Measurements from ENCODE around the gene COL2A1. TPM values are rescaled to one million over a fixed set of nuclear protein-coding genes. Genes with fewer than 3 reads are reported as not detected.

COL2A1 gene
- not detected in 2 replicates for total RNA-seq (2014; rRNA removed; shearing (Covaris generic))

- no peak for DNase-seq (ENCODE audit: low spot score)
These were observed at the start of gene COL2A1 for GRCh38 chr12:48004053-48004941. Gene COL2A1 (minus strand): TSS chr12:48004476. CDS start chr12:48004321, 155 bp downstream.

DNA sequence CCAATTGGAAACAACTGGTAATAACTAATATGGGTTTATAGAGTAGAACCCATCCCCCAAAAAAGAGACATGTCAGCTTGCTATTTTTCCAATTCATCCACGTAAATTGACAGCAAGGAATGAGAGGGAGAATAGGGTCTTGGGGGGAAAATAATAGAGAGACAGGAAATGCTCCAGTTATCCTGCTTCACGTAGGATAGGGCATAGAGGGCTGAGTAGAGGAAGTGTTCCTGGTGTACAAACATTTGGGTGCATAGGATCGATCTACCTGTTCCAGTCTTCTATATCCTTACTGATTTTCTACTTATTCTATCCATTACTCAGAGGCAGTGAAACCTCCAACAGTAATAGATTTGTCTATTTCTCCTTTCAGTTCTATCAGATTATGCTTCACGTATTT, 49.6 kb upstream of the COL2A1 start:
- DNase-seq (ENCODE audit: low spot score), result no peak

GRCh38 chr12:48053122-48053521, 48.8 kb upstream of the COL2A1 start:
- DNase-seq (ENCODE audit: low spot score), result no peak

- no peak for DNase-seq (ENCODE audit: low spot score)
These were observed 47.4 kb upstream of the COL2A1 start for GRCh38 chr12:48051681-48052080.

GRCh38 chr12:48050174-48050573, 45.9 kb upstream of the COL2A1 start:
- no peak for DNase-seq (ENCODE audit: low spot score)

- DNase-seq (ENCODE audit: low spot score), result no peak
These were observed 41.8 kb upstream of the COL2A1 start for GRCh38 chr12:48045965-48046518.

GRCh38 chr12:48045061-48045846, 41.0 kb upstream of the COL2A1 start:
- no peak for DNase-seq (ENCODE audit: low spot score)

DNA sequence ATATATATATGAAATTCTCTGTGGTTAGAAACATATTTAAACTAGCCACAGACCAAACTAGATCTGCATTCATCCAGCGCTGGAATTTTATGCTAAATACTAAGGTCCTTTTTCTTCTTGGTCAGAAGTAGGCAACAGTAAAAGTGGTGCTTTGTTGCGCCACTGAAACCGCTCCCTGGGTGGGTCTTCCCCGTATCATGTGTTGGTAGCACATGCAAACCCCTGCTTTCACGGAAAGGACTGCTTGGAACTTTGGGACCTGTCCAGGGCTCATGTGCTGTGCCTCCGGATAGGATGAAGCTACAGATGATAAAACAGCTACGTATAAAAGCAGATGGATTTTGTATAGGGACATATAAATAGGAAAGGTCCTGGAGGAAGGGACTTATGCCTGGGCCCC, 40.1 kb upstream of the COL2A1 start:
- DNase-seq (ENCODE audit: low spot score), result no peak

DNA sequence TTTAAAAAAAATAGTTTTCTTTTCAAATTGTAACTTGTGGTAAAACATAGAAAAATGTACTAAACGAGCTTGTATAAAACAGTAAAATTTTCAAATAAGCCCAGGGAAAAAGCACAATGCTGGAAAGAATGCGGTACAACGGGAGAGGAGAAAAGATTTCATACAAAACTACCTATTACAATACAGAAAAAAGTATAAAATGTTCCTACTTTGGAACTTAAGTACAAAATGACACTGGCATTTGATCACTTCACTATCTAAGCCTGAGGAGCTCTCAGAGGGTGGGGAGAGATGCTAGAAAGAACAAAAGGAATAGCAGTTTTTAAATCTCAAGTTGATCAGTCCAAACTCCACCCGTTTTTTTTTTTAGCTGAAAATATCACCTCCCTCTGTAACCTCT, 39.5 kb upstream of the COL2A1 start:
- DNase-seq (ENCODE audit: low spot score), result no peak

GRCh38 chr12:48041591-48042423, 37.5 kb upstream of the COL2A1 start:
- no peak for DNase-seq (ENCODE audit: low spot score)

DNA sequence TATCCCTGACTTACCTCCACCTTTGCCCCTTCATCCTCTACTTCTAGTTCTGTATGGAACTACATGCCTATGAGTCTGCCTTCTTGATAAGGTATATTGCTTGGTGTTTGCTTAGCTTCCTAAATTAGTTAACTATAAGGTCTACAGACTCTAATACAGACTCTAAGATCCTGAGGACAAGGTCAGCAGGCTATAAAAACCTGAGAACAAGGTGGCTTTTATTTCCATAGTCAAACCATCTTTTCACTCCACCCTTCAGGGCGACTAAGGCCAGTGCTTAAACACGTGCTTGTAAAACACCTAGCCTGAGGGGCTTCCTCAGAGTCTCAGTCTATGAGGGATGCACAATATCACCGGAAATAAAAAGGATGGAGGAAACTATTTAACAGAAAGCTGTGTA, 36.1 kb upstream of the COL2A1 start:
- no peak for DNase-seq (ENCODE audit: low spot score)

GRCh38 chr12:48039151-48039550, 34.9 kb upstream of the COL2A1 start:
- DNase-seq (ENCODE audit: low spot score), result no peak

GRCh38 chr12:48038085-48038484, 33.8 kb upstream of the COL2A1 start:
- no peak for DNase-seq (ENCODE audit: low spot score)

DNA sequence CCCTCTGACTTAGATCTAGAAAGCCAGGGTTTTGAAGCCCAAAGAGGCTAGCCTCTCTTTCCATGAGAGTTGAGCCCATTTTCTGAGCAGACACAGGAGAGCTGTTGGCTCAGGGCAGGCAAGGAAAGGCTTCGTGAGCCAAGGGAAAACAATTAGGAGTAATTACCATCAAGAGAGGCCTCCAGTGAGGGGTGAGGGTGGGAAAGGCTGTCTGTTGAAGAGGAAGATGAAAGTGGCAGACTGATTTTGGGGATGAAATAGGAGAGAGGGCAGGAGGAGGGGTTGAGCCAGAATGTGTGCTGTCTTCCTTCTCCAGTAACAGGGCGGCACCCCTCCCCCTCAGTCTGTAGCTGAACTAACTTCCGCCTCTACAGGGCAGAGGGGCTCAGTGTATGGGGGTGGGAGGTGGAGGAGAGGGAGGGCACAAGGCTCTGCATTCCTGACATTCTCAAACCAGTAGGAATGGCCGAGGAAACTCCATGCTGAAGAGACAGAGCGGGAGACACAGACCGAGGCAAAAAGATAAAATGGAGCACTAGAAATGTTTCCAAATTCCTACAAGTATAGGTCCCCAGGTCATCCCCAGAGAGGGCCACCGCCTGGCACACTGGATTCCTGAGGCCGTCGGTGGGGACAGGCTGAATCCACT, 33.1 kb upstream of the COL2A1 start:
- no peak for DNase-seq (ENCODE audit: low spot score)

- no peak for DNase-seq (ENCODE audit: low spot score)
These were observed 32.5 kb upstream of the COL2A1 start for GRCh38 chr12:48036818-48037217.

DNA sequence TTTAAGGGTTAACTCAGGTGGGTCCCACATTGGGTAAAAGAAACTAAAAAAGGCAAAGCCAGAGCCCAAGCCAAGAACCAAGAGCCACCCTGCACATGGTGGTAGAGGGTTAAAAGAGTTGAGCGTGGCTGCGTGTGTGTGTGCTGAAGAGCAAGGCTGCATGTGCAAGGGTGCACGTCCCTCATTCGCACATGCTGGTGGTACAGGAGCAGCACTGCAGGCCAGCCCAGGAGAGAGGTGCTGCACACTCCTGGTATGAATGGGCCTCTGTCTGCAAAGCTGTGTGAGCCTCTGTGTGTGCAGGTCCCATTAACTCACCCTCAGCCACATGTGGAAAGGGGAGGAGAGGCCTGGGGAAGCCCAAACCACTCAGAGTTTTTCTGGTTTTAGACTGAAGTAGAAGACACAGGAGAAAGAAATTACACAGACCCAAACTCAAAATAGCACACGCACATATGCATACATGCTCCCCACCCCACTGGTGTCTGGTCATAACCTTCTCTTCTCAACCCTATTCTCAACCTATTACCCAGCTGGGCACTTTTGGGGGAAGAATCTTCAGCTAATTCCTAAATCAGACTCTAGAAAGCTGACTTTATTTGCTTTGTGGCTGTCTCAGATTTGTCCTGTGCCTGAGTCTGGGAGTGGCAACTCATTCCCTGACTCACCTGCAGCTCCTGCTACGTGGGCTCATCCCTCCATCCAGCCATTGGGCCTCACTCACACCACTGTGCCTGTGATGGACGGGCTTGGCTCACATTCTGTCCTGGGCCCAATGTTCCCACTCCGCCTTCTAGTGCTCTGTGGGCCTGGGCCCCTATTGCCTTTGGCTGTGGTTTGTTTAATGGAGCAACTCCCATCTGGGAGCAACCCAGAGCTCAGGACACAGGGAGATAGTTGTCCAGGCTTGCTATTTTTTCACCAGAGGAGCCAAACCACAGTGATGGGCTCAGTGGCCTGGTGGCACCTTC, 30.8 kb upstream of the COL2A1 start:
- no peak for DNase-seq (ENCODE audit: low spot score)

GRCh38 chr12:48033451-48033850, 29.2 kb upstream of the COL2A1 start:
- no peak for DNase-seq (ENCODE audit: low spot score)

- no peak for DNase-seq (ENCODE audit: low spot score)
These were observed 28.3 kb upstream of the COL2A1 start for GRCh38 chr12:48032597-48032996.

DNA sequence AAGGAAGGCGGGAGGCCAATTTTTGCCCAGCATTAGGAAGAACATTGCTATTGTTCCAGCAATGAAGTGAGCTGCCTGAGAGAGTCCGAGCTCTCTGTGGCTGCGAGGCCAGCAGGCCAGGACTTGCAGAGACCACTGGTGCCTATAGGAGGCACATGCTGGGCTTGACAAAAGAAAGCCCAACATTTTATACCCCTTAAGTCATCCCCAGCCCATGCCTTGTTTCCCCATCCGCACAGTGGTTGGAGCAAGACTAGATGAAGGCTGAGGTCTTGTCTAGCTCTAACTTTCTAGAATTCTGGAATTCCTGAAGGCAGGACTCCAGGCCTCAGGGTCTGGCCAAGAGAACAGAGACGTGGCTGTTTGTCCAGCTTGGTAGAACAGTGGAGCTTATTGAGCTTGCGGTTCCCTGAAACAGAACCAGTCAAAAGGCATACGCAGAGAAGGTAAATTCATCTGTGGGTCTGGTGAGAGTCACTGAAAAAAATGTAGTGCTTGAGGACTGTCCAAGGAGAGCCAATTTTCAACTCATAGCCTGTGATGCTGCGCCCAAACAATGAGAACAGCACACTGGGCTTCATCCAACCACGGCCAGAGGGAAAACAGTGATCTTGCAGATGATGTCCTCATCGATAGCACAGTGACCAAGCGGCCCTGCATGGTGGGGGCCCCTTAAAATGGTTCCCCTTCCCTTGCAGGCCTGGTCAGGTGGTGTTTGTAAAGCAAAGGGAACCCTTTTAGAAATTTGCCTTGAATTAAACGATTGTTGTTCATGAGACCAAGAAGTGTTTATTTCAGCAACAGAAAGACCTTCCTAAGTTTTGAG, 27.1 kb upstream of the COL2A1 start:
- no peak for DNase-seq (ENCODE audit: low spot score)

All from HT-29 (cell line).